DND-41 (cell line): ENCODE results near the gene SYNPO.

Experiments used
- ATAC-seq: fragments of 200-7000 bp; cut with Tn5 transposase; 3 replicates; pipeline ENCODE4 v1.9.1; 2021; ENCODE audit warnings: low read depth; ENCODE audit not compliant: insufficient read depth
- DNase-seq: peaks from one replicate; pipeline ENCODE4 v3.0.0-alpha.2; 2020
- H2AFZ ChIP-seq: 2 replicates; pipeline ENCODE4 v1.6.0; 2012; ENCODE audit warnings: low read depth, low read length
- H3K27ac ChIP-seq: 2 replicates; pipeline ENCODE4 v1.5.1; 2012; ENCODE audit warnings: low read length, inconsistent platforms
- H3K27me3 ChIP-seq: fragments of 200-600 bp; sonication (generic); 2 replicates; pipeline ENCODE4 v1.6.0; 2012; ENCODE audit warnings: low read length, mild to moderate bottlenecking, inconsistent platforms; ENCODE audit not compliant: insufficient read depth, poor library complexity
- H3K36me3 ChIP-seq: 2 replicates; pipeline ENCODE4 v1.5.1; 2012; ENCODE audit warnings: low read length, inconsistent platforms; ENCODE audit not compliant: insufficient read depth
- H3K4me1 ChIP-seq: 2 replicates; pipeline ENCODE4 v1.5.1; 2012; ENCODE audit warnings: mild to moderate bottlenecking, low read length; ENCODE audit not compliant: insufficient read depth
- H3K4me2 ChIP-seq: 2 replicates; pipeline ENCODE4 v1.6.0; 2012; ENCODE audit warnings: mild to moderate bottlenecking, moderate library complexity, low read length, inconsistent platforms; ENCODE audit not compliant: insufficient read depth
- H3K4me3 ChIP-seq, 2 experiments: fragments of 200-600 bp in 1 of 2; shearing (Covaris generic) in 1 of 2; 2 replicates each; pipeline ENCODE4 v1.5.1; 2012 to 2016; ENCODE audit warnings: inconsistent platforms in 2 of 2, low read length in 2 of 2, mild to moderate bottlenecking in 2 of 2, low read depth in 1 of 2, moderate library complexity in 1 of 2
- H3K79me2 ChIP-seq: 2 replicates; pipeline ENCODE4 v1.6.0; 2012; ENCODE audit warnings: low read length, inconsistent platforms; ENCODE audit not compliant: insufficient read depth
- H3K9ac ChIP-seq: 2 replicates; pipeline ENCODE4 v1.6.0; 2012; ENCODE audit warnings: low read depth, mild to moderate bottlenecking, inconsistent platforms, low read length, moderate library complexity
- H3K9me3 ChIP-seq: 2 replicates; pipeline ENCODE4 v1.5.1; 2012; ENCODE audit warnings: low read length, moderate library complexity, mild to moderate bottlenecking, inconsistent platforms; ENCODE audit not compliant: insufficient read depth, severe bottlenecking
- H4K20me1 ChIP-seq: 2 replicates; pipeline ENCODE4 v1.6.0; 2012; ENCODE audit warnings: low read length; ENCODE audit not compliant: insufficient read depth
- EZH2 ChIP-seq: IDR thresholded peaks from 3 replicates; pipeline ENCODE4 v1.6.1; 2012; ENCODE audit warnings: borderline replicate concordance, low read depth, mild to moderate bottlenecking, moderate library complexity, low read length, inconsistent platforms; ENCODE audit not compliant: severe bottlenecking
- TF ChIP-seq, protein P1 (sequence below): IDR thresholded peaks from 2 replicates; pipeline ENCODE4 v1.5.1; 2012; ENCODE audit warnings: borderline replicate concordance, low read length, moderate library complexity, mild to moderate bottlenecking; ENCODE audit not compliant: poor library complexity, severe bottlenecking; ENCODE audit errors: extremely low read depth

The SYNPO gene

GRCh38 chr5:150600616-150601490, 39.6 kb upstream of the SYNPO start:
- ATAC-seq (no peak), DNase-seq (no peak)
- Histone ChIP-seq H3K36me3 (no peaks in the 10 kb centered on the region), H2AFZ (no peak overlapping the region), H3K4me2 (no peak overlapping the region), H4K20me1 (no peaks in the 10 kb centered on the region; the same call in 1 of the 2 replicates), H3K27ac (no peak overlapping the region), H3K4me3 (no peak overlapping the region), H3K27me3 (peaks cover 3% of the 10 kb centered on the region), H3K9ac (no peak overlapping the region), H3K9me3 (no peaks in the 10 kb centered on the region), H3K79me2 (no peaks in the 10 kb centered on the region), H3K4me1 (no peaks in the 10 kb centered on the region)
- TF ChIP-seq, protein P1, sequence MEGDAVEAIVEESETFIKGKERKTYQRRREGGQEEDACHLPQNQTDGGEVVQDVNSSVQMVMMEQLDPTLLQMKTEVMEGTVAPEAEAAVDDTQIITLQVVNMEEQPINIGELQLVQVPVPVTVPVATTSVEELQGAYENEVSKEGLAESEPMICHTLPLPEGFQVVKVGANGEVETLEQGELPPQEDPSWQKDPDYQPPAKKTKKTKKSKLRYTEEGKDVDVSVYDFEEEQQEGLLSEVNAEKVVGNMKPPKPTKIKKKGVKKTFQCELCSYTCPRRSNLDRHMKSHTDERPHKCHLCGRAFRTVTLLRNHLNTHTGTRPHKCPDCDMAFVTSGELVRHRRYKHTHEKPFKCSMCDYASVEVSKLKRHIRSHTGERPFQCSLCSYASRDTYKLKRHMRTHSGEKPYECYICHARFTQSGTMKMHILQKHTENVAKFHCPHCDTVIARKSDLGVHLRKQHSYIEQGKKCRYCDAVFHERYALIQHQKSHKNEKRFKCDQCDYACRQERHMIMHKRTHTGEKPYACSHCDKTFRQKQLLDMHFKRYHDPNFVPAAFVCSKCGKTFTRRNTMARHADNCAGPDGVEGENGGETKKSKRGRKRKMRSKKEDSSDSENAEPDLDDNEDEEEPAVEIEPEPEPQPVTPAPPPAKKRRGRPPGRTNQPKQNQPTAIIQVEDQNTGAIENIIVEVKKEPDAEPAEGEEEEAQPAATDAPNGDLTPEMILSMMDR = no peak
- TF ChIP-seq EZH2 = no peak

GRCh38 chr5:150601491-150602345, 38.7 kb upstream of the SYNPO start:
- Histone ChIP-seq H2AFZ (no peak overlapping the region), H3K9me3 (no peaks in the 10 kb centered on the region), H3K4me1 (no peaks in the 10 kb centered on the region), H3K9ac (no peak overlapping the region), H3K4me2 (no peak overlapping the region), H3K27ac (no peak overlapping the region), H3K4me3 (no peak overlapping the region), H3K79me2 (no peaks in the 10 kb centered on the region), H3K27me3 (peaks cover 3% of the 10 kb centered on the region), H3K36me3 (no peaks in the 10 kb centered on the region), H4K20me1 (no peaks in the 10 kb centered on the region; the same call in 1 of the 2 replicates)
- TF ChIP-seq, protein P1 = no peak
- TF ChIP-seq EZH2 = no peak
- DNase-seq = no peak
- ATAC-seq = no peak

- H3K9me3 ChIP-seq = no peaks in the 10 kb centered on the region
- no peak overlapping the region for H3K9ac ChIP-seq
- no peak for ATAC-seq
- no peaks in the 10 kb centered on the region for H3K79me2 ChIP-seq
- no peak overlapping the region for H2AFZ ChIP-seq
- H3K27me3 ChIP-seq = peaks cover 3% of the 10 kb centered on the region
- no peaks in the 10 kb centered on the region; the same call in 1 of the 2 replicates for H4K20me1 ChIP-seq
- DNase-seq = no peak
- no peaks in the 10 kb centered on the region for H3K36me3 ChIP-seq
- H3K4me2 ChIP-seq = no peak overlapping the region
- H3K27ac ChIP-seq = no peak overlapping the region
- TF ChIP-seq, protein P1 = no peak
- no peak for TF ChIP-seq EZH2
- no peaks in the 10 kb centered on the region for H3K4me1 ChIP-seq
- H3K4me3 ChIP-seq = no peak overlapping the region
Measured at GRCh38 chr5:150603052-150603451, 37.4 kb upstream of the SYNPO start.
